HepG2 (cell line): ENCODE data around the gene VAV2. TPM values are rescaled to one million over a fixed set of nuclear protein-coding genes. Genes with fewer than 3 reads are reported as not detected.

Experiments
- KLF16 ChIP-seq, 2 experiments: sonication (generic) in 1 of 2; formaldehyde crosslinking in 1 of 2; IDR thresholded peaks; 2 replicates each; pipeline versions ENCODE4 v1.6.1 to v1.8.0; 2016 to 2023; ENCODE audit warnings: missing genetic modification reagents in 2 of 2, missing compliant biosample characterization in 1 of 2
- MEIS1 ChIP-seq: sonication (generic); formaldehyde crosslinking; IDR thresholded peaks from 2 replicates; pipeline ENCODE4 v1.9.0; 2021; ENCODE audit warnings: mild to moderate bottlenecking, missing genetic modification reagents, moderate library complexity, borderline replicate concordance
- NCOA2 ChIP-seq: sonication (generic); formaldehyde crosslinking; IDR thresholded peaks from 2 replicates; pipeline ENCODE4 v1.8.0; 2022; ENCODE audit warnings: inconsistent platforms
- ZNF558 ChIP-seq: sonication (generic); formaldehyde crosslinking; IDR thresholded peaks from 2 replicates; pipeline ENCODE4 v1.9.0; 2022; ENCODE audit warnings: mild to moderate bottlenecking, missing genetic modification reagents, borderline replicate concordance
- ZNF572 ChIP-seq: sonication (generic); formaldehyde crosslinking; IDR thresholded peaks from 2 replicates; pipeline ENCODE4 v1.5.1; 2020; ENCODE audit warnings: mild to moderate bottlenecking, missing genetic modification reagents
- polyA plus RNA-seq, 8 experiments: library from polyadenylated mRNA; depleted of rRNA in 3 of 8; stranded (reverse) in 7 of 8; unstranded in 1 of 8; fragments of >200 nt; fragmentation: Illumina TruSeq in 4 of 8; extraction: Trizol in 4 of 8; gene quantifications; 2 replicates each; pipeline versions ENCODE4 v1.2.1 to v1.2.3, GENCODE V29; 2011 to 2016; ENCODE audit warnings: low read depth in 4 of 8, missing spikeins in 1 of 8, mixed read lengths in 1 of 8; ENCODE audit not compliant: insufficient read depth in 1 of 8
- total RNA-seq, 5 experiments: library from RNA; depleted of rRNA; stranded (reverse); fragments of >200 nt; fragmentation: Illumina TruSeq; extraction: Trizol; gene quantifications; 2 replicates each; pipeline ENCODE4 v1.2.3, GENCODE V29; 2016; ENCODE audit warnings: low read depth in 1 of 5
- TF ChIP-seq, protein P1 (sequence below): sonication (generic); formaldehyde crosslinking; IDR thresholded peaks from 2 replicates; pipeline ENCODE4 v1.9.0; 2021; ENCODE audit warnings: mild to moderate bottlenecking, missing genetic modification reagents
- TF ChIP-seq, protein P2 (sequence below): IDR thresholded peaks from 2 replicates; pipeline ENCODE4 v1.6.1; 2016; ENCODE audit warnings: mild to moderate bottlenecking
- TF ChIP-seq, protein P3 (sequence below): sonication (generic); formaldehyde crosslinking; IDR thresholded peaks from 2 replicates; pipeline ENCODE4 v1.4.0; 2020; ENCODE audit warnings: missing genetic modification reagents, borderline replicate concordance
- TF ChIP-seq, protein P4 (sequence below): sonication (generic); formaldehyde crosslinking; conservative IDR thresholded peaks from 2 replicates; pipeline ENCODE4 v1.4.0; 2020; ENCODE audit warnings: mild to moderate bottlenecking, missing genetic modification reagents, moderate library complexity
- TF ChIP-seq, protein P5 (sequence below): sonication (generic); formaldehyde crosslinking; IDR thresholded peaks from 2 replicates; pipeline ENCODE4; 2020; ENCODE audit warnings: missing genetic modification reagents, mild to moderate bottlenecking, borderline replicate concordance

The VAV2 gene
- total and polyA plus RNA-seq, 2 of the 13 experiments (the other 11 are each of a cell fraction or from before 2014, with no cell fraction given) = 22.5 to 22.9 TPM

DNA sequence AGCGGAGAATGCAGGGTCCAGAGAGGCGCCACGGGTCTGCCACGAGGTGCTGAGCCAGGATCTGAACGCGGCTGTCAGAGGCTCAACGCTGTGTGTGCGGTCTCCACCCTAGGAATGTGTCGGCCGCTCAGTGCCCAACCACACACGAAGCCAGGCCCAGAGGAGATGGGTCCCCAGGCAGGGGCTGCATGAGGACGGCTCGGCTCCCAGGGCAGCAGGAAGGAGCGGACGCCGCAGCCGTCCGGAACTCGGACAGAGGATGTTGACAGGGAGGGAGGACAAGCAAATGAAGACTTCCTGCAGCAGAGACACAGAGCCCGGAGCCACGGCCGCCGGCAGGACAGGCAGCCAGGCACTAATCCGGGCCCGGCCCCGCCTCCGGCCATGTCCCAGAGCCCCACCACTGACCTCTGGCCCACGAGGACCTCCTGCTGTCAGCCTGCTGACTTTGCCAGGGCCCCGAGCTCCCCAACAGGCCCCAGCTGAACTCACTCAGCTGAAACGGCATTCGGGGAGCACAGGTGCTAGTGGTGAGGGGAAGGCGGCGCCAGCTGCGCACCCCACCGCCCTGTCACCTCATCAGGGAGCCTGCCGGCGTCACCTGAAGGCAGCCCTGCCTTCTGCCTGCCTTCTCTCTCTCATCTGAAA, 12.7 kb downstream of the VAV2 start (continued):
- TF ChIP-seq, protein P1, sequence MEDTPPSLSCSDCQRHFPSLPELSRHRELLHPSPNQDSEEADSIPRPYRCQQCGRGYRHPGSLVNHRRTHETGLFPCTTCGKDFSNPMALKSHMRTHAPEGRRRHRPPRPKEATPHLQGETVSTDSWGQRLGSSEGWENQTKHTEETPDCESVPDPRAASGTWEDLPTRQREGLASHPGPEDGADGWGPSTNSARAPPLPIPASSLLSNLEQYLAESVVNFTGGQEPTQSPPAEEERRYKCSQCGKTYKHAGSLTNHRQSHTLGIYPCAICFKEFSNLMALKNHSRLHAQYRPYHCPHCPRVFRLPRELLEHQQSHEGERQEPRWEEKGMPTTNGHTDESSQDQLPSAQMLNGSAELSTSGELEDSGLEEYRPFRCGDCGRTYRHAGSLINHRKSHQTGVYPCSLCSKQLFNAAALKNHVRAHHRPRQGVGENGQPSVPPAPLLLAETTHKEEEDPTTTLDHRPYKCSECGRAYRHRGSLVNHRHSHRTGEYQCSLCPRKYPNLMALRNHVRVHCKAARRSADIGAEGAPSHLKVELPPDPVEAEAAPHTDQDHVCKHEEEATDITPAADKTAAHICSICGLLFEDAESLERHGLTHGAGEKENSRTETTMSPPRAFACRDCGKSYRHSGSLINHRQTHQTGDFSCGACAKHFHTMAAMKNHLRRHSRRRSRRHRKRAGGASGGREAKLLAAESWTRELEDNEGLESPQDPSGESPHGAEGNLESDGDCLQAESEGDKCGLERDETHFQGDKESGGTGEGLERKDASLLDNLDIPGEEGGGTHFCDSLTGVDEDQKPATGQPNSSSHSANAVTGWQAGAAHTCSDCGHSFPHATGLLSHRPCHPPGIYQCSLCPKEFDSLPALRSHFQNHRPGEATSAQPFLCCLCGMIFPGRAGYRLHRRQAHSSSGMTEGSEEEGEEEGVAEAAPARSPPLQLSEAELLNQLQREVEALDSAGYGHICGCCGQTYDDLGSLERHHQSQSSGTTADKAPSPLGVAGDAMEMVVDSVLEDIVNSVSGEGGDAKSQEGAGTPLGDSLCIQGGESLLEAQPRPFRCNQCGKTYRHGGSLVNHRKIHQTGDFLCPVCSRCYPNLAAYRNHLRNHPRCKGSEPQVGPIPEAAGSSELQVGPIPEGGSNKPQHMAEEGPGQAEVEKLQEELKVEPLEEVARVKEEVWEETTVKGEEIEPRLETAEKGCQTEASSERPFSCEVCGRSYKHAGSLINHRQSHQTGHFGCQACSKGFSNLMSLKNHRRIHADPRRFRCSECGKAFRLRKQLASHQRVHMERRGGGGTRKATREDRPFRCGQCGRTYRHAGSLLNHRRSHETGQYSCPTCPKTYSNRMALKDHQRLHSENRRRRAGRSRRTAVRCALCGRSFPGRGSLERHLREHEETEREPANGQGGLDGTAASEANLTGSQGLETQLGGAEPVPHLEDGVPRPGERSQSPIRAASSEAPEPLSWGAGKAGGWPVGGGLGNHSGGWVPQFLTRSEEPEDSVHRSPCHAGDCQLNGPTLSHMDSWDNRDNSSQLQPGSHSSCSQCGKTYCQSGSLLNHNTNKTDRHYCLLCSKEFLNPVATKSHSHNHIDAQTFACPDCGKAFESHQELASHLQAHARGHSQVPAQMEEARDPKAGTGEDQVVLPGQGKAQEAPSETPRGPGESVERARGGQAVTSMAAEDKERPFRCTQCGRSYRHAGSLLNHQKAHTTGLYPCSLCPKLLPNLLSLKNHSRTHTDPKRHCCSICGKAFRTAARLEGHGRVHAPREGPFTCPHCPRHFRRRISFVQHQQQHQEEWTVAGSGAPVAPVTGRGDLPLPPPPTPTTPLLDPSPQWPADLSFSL (CRISPR knock-in tag) = 0 out of 2 replicates have a peak, but pooled peaks have one; percentile 43
- TF ChIP-seq, protein P2, sequence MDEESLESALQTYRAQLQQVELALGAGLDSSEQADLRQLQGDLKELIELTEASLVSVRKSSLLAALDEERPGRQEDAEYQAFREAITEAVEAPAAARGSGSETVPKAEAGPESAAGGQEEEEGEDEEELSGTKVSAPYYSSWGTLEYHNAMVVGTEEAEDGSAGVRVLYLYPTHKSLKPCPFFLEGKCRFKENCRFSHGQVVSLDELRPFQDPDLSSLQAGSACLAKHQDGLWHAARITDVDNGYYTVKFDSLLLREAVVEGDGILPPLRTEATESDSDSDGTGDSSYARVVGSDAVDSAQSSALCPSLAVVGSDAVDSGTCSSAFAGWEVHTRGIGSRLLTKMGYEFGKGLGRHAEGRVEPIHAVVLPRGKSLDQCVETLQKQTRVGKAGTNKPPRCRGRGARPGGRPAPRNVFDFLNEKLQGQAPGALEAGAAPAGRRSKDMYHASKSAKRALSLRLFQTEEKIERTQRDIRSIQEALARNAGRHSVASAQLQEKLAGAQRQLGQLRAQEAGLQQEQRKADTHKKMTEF = peak; percentile 62; the same call in 1 of the 2 replicates
- TF ChIP-seq, protein P3, sequence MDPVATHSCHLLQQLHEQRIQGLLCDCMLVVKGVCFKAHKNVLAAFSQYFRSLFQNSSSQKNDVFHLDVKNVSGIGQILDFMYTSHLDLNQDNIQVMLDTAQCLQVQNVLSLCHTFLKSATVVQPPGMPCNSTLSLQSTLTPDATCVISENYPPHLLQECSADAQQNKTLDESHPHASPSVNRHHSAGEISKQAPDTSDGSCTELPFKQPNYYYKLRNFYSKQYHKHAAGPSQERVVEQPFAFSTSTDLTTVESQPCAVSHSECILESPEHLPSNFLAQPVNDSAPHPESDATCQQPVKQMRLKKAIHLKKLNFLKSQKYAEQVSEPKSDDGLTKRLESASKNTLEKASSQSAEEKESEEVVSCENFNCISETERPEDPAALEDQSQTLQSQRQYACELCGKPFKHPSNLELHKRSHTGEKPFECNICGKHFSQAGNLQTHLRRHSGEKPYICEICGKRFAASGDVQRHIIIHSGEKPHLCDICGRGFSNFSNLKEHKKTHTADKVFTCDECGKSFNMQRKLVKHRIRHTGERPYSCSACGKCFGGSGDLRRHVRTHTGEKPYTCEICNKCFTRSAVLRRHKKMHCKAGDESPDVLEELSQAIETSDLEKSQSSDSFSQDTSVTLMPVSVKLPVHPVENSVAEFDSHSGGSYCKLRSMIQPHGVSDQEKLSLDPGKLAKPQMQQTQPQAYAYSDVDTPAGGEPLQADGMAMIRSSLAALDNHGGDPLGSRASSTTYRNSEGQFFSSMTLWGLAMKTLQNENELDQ (CRISPR knock-in tag) = no peak
- TF ChIP-seq, protein P4, sequence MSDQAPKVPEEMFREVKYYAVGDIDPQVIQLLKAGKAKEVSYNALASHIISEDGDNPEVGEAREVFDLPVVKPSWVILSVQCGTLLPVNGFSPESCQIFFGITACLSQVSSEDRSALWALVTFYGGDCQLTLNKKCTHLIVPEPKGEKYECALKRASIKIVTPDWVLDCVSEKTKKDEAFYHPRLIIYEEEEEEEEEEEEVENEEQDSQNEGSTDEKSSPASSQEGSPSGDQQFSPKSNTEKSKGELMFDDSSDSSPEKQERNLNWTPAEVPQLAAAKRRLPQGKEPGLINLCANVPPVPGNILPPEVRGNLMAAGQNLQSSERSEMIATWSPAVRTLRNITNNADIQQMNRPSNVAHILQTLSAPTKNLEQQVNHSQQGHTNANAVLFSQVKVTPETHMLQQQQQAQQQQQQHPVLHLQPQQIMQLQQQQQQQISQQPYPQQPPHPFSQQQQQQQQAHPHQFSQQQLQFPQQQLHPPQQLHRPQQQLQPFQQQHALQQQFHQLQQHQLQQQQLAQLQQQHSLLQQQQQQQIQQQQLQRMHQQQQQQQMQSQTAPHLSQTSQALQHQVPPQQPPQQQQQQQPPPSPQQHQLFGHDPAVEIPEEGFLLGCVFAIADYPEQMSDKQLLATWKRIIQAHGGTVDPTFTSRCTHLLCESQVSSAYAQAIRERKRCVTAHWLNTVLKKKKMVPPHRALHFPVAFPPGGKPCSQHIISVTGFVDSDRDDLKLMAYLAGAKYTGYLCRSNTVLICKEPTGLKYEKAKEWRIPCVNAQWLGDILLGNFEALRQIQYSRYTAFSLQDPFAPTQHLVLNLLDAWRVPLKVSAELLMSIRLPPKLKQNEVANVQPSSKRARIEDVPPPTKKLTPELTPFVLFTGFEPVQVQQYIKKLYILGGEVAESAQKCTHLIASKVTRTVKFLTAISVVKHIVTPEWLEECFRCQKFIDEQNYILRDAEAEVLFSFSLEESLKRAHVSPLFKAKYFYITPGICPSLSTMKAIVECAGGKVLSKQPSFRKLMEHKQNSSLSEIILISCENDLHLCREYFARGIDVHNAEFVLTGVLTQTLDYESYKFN = peak; percentile 72
- no peak for TF ChIP-seq KLF16 (CRISPR knock-in tag; IDR thresholded peaks at IDR 0.05)
- TF ChIP-seq MEIS1 (CRISPR knock-in tag) = peak; percentile 83
- peak; percentile 59; the same call in 1 of the 2 replicates for TF ChIP-seq NCOA2 (CRISPR knock-in tag)
- TF ChIP-seq ZNF558 (CRISPR knock-in tag) = 0 out of 2 replicates have a peak, but pooled peaks have one; percentile 23
- TF ChIP-seq, protein P5, sequence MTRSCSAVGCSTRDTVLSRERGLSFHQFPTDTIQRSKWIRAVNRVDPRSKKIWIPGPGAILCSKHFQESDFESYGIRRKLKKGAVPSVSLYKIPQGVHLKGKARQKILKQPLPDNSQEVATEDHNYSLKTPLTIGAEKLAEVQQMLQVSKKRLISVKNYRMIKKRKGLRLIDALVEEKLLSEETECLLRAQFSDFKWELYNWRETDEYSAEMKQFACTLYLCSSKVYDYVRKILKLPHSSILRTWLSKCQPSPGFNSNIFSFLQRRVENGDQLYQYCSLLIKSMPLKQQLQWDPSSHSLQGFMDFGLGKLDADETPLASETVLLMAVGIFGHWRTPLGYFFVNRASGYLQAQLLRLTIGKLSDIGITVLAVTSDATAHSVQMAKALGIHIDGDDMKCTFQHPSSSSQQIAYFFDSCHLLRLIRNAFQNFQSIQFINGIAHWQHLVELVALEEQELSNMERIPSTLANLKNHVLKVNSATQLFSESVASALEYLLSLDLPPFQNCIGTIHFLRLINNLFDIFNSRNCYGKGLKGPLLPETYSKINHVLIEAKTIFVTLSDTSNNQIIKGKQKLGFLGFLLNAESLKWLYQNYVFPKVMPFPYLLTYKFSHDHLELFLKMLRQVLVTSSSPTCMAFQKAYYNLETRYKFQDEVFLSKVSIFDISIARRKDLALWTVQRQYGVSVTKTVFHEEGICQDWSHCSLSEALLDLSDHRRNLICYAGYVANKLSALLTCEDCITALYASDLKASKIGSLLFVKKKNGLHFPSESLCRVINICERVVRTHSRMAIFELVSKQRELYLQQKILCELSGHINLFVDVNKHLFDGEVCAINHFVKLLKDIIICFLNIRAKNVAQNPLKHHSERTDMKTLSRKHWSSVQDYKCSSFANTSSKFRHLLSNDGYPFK (CRISPR knock-in tag) = no peak; the same call in 1 of the 2 replicates
- 0 out of 2 replicates have a peak, but pooled peaks have one; percentile 22 for TF ChIP-seq ZNF572 (CRISPR knock-in tag)
